Upper lobe of left lung (tissue), 6 donors: ENCODE data around the gene TEX30. TPM values are rescaled to one million over a fixed set of nuclear protein-coding genes. Genes with fewer than 3 reads are reported as not detected.

Experiments used
- ATAC-seq, 2 donors: fragments of 200-7000 bp; cut with Tn5 transposase; one replicate each; pipeline ENCODE4 v1.9.1; 2022; ENCODE audit warnings: mild to moderate bottlenecking in 2 of 2, moderate library complexity in 2 of 2; ENCODE audit not compliant: low FRiP score in 2 of 2
- DNase-seq, 2 donors: peaks; one replicate each; pipeline ENCODE4 v3.0.0-alpha.2; 2019 to 2020
- H3K27ac ChIP-seq, 4 donors: fragments of 200-600 bp; sonication (generic); one replicate each; pipeline ENCODE4 v1.5.1; 2016 to 2019
- H3K27me3 ChIP-seq, 4 donors: fragments of 200-600 bp; sonication (generic); one replicate each; pipeline ENCODE4 v1.5.1; 2017 to 2019
- H3K36me3 ChIP-seq, 4 donors: fragments of 200-600 bp; sonication (generic); one replicate each; pipeline ENCODE4 v1.5.1; 2016 to 2019
- H3K4me1 ChIP-seq, 4 donors: fragments of 200-600 bp; sonication (generic); one replicate each; pipeline ENCODE4 v1.5.1; 2018 to 2019
- H3K4me3 ChIP-seq, 4 donors: fragments of 200-600 bp; sonication (generic); one replicate each; pipeline ENCODE4 v1.5.1; 2017 to 2019; ENCODE audit warnings: mild to moderate bottlenecking in 2 of 4, moderate library complexity in 1 of 4
- H3K9me3 ChIP-seq, 4 donors: fragments of 200-600 bp; sonication (generic); one replicate each; pipeline ENCODE4 v1.5.1; 2018 to 2019
- EP300 ChIP-seq, 4 donors: sonication (generic); formaldehyde crosslinking; IDR thresholded peaks; one replicate each; pipeline ENCODE4 v1.5.1; 2017; ENCODE audit warnings: antibody characterized with exemption in 4 of 4, control low read depth in 2 of 4
- POLR2A ChIP-seq, 4 donors: fragments of 450-650 bp; IDR thresholded peaks; one replicate each; pipeline ENCODE4 v1.5.1; 2016 to 2017; ENCODE audit warnings: antibody characterized with exemption in 4 of 4, mild to moderate bottlenecking in 2 of 4
- POLR2AphosphoS5 ChIP-seq, 2 donors: sonication (generic); formaldehyde crosslinking; IDR thresholded peaks; one replicate each; pipeline ENCODE4 v1.5.1; 2017; ENCODE audit warnings: antibody characterized with exemption in 2 of 2
- WGBS, 2 donors: methylation state at CpG; one replicate each; pipeline ENCODE4 v1.1.5; 2017 to 2018; 5-methylcytosine and 5-hydroxymethylcytosine counted together
- total RNA-seq, 6 donors: library from RNA; depleted of rRNA in 4 of 6; stranded (reverse); fragments of >200 nt in 4 of 6; gene quantifications; one replicate each; pipeline versions ENCODE4 v1.1.0 to v1.2.1, GENCODE V29; 2016 to 2021
- TF ChIP-seq, protein P1 (sequence below), 6 experiments: fragments of 450-650 bp in 4 of 6; fragments of 200-600 bp in 2 of 6; sonication (generic) in 2 of 6; IDR thresholded peaks; one replicate each; pipeline ENCODE4 v1.5.1; 2016 to 2019; ENCODE audit warnings: antibody characterized with exemption in 6 of 6
- donor health status: DM: no; HTN: no; CAD: no; lungs with moderate emphysema.
- donor health status: DM: no; HTN: yes; CAD: no; lungs with severe emphysema.

The TEX30 gene
- total RNA-seq, 6 donors from 2014 or later: 1.00 to 7.8 (median 6.2) TPM

DNA sequence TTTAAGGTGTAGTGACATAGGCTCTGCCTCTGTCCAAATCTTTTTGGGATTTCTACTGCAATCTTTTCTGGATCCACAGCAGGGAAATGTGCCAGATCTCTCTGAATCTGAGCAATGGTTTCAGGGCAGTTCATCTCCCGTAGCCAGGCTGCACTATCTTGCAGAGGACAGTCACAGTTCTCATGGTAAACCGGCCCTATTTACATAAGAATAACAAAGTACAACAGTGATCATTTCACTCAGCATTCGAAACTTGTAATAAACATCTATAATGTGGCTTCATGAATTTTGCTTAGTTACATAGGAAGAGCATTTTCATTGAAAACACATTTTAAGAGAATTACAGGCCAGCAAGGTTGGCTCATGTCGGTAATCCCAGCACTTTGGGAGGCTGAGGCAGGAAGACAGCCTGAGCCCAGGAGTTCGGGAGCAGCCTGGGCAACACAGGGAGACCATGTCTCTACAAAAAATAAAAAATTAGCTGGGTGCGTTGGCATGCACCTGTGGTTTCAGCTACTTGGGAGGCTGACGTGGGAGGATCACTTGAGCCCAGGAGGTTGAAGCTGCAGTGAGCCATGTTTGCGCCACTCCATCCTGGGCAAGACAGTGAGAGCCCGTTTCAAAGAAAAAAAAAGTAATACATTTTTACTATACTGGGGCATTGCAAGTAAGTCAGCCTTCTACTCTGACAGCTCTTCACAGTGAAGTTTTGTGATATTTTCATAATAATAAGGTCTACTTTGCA, 20.2 kb upstream of the TEX30 start:
- Histone ChIP-seq H3K4me3 (no peak overlapping the region), H3K9me3 (no peaks in the 10 kb centered on the region), H3K27me3 (no peaks in the 10 kb centered on the region), H3K27ac (no peak overlapping the region), H3K36me3 (peaks cover 0 to 26% (median 0%) of the 10 kb centered on the region in 4 donors), H3K4me1 (peaks cover 6 to 9% (median 8%) of the 10 kb centered on the region in 4 donors)
- WGBS, 2 donors: 87 to 88% methylated on average over 9 of the region's 9 CpGs
- ATAC-seq (no peak), DNase-seq (no peak)
- no peak for TF ChIP-seq POLR2AphosphoS5 (IDR thresholded peaks at IDR 0.05)
- TF ChIP-seq, protein P1, sequence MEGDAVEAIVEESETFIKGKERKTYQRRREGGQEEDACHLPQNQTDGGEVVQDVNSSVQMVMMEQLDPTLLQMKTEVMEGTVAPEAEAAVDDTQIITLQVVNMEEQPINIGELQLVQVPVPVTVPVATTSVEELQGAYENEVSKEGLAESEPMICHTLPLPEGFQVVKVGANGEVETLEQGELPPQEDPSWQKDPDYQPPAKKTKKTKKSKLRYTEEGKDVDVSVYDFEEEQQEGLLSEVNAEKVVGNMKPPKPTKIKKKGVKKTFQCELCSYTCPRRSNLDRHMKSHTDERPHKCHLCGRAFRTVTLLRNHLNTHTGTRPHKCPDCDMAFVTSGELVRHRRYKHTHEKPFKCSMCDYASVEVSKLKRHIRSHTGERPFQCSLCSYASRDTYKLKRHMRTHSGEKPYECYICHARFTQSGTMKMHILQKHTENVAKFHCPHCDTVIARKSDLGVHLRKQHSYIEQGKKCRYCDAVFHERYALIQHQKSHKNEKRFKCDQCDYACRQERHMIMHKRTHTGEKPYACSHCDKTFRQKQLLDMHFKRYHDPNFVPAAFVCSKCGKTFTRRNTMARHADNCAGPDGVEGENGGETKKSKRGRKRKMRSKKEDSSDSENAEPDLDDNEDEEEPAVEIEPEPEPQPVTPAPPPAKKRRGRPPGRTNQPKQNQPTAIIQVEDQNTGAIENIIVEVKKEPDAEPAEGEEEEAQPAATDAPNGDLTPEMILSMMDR (IDR thresholded peaks at IDR 0.05): no peak
- no peak for TF ChIP-seq POLR2A (IDR thresholded peaks at IDR 0.05)
- TF ChIP-seq EP300 (IDR thresholded peaks at IDR 0.05): no peak

GRCh38 chr13:102792396-102792795, 18.8 kb upstream of the TEX30 start:
- no peaks in the 10 kb centered on the region for H3K9me3 ChIP-seq
- no peaks in the 10 kb centered on the region for H3K4me1 ChIP-seq
- DNase-seq: no peak
- H3K27ac ChIP-seq: no peak overlapping the region
- no peak for ATAC-seq
- H3K27me3 ChIP-seq: no peaks in the 10 kb centered on the region
- H3K36me3 ChIP-seq: peaks cover 0 to 34% (median 0%) of the 10 kb centered on the region in 4 donors
- H3K4me3 ChIP-seq: no peak overlapping the region
- 55 to 90% methylated on average over 1 of the region's 1 CpG for WGBS, 2 donors
- TF ChIP-seq EP300 (IDR thresholded peaks at IDR 0.05) (no peak), POLR2AphosphoS5 (IDR thresholded peaks at IDR 0.05) (no peak), POLR2A (IDR thresholded peaks at IDR 0.05) (no peak)
- TF ChIP-seq, protein P1 (IDR thresholded peaks at IDR 0.05): no peak

- ATAC-seq: no peak
- TF ChIP-seq EP300 (IDR thresholded peaks at IDR 0.05) (no peak), POLR2A (IDR thresholded peaks at IDR 0.05) (no peak), POLR2AphosphoS5 (IDR thresholded peaks at IDR 0.05) (no peak)
- TF ChIP-seq, protein P1 (IDR thresholded peaks at IDR 0.05): no peak
Observed at GRCh38 chr13:102788683-102789082, 15.1 kb upstream of the TEX30 start.

DNA sequence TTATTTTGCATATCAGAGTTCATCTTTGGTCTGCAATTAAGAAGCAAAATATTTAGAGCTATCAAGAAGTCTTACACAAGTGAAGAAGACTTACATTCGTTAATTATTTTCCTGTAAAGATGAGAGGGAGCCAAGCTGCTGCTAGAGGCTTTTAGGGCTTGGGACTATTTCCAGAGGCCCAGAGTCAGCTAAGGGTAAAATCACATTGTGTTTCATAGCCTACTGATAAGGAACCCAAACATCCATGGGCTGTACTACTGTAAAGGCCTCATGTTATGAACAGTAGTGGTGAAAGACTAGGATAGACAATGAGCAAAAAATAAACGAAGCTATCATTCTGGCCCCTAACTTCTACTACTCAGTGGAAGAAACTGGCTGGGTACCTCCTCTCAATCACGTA, 10.9 kb upstream of the TEX30 start:
- no peaks in the 10 kb centered on the region for H3K4me1 ChIP-seq
- WGBS, 2 donors: 89 to 90% methylated on average over 3 of the region's 3 CpGs
- no peaks in the 10 kb centered on the region for H3K9me3 ChIP-seq
- ATAC-seq (no peak), DNase-seq (no peak)
- H3K4me3 ChIP-seq: no peak overlapping the region
- no peak for TF ChIP-seq POLR2A (IDR thresholded peaks at IDR 0.05)
- TF ChIP-seq, protein P1 (IDR thresholded peaks at IDR 0.05): no peak
- TF ChIP-seq POLR2AphosphoS5 (IDR thresholded peaks at IDR 0.05): no peak
- TF ChIP-seq EP300 (IDR thresholded peaks at IDR 0.05): no peak
- peaks cover 0 to 20% (median 0%) of the 10 kb centered on the region in 4 donors for H3K36me3 ChIP-seq
- no peak overlapping the region for H3K27ac ChIP-seq
- H3K27me3 ChIP-seq: no peaks in the 10 kb centered on the region

More at GRCh38 chr13:102788683-102789082, 15.1 kb upstream of the TEX30 start:
- no peak for DNase-seq
- H3K27ac ChIP-seq: no peak overlapping the region
- WGBS, 2 donors: 91 to 97% methylated on average over 5 to 8 of the region's 8 CpGs
- H3K27me3 ChIP-seq: no peaks in the 10 kb centered on the region
- no peaks in the 10 kb centered on the region for H3K9me3 ChIP-seq
- H3K4me3 ChIP-seq: no peak overlapping the region
- H3K4me1 ChIP-seq: no peaks in the 10 kb centered on the region
- H3K36me3 ChIP-seq: peaks cover 0 to 42% (median 0%) of the 10 kb centered on the region in 4 donors
